C4-2B (cell line): ENCODE results near the gene SLC25A12.

Experiments used
- ZFX ChIP-seq: fragments of 450-650 bp; IDR thresholded peaks from 2 replicates; pipeline ENCODE4 v1.6.1; 2017
- TF ChIP-seq, protein P1 (sequence below): fragments of 450-650 bp; conservative IDR thresholded peaks from 2 replicates; pipeline ENCODE4 v1.5.1; 2017; ENCODE audit warnings: mild to moderate bottlenecking

DNA sequence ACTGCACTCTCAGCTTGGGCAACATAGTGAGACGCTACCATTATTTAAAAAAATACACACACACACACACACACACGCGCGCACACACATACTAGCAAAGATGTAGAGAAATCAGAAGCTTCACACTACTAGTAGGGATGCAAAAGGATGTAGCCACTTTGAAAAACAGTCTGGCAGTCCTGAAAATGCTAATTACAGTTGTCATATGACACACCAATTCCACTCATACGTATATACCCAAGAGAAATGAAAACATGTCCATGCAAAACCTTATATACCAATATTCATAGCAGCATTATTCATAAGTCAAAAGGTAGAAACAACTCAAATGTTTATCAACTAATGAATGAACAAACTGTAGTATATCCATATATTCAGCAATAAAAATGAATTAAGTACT lies 90.3 kb downstream of the SLC25A12 start:
- TF ChIP-seq, protein P1, sequence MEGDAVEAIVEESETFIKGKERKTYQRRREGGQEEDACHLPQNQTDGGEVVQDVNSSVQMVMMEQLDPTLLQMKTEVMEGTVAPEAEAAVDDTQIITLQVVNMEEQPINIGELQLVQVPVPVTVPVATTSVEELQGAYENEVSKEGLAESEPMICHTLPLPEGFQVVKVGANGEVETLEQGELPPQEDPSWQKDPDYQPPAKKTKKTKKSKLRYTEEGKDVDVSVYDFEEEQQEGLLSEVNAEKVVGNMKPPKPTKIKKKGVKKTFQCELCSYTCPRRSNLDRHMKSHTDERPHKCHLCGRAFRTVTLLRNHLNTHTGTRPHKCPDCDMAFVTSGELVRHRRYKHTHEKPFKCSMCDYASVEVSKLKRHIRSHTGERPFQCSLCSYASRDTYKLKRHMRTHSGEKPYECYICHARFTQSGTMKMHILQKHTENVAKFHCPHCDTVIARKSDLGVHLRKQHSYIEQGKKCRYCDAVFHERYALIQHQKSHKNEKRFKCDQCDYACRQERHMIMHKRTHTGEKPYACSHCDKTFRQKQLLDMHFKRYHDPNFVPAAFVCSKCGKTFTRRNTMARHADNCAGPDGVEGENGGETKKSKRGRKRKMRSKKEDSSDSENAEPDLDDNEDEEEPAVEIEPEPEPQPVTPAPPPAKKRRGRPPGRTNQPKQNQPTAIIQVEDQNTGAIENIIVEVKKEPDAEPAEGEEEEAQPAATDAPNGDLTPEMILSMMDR = no peak
- TF ChIP-seq ZFX = no peak
